MCF 10A (cell line): ENCODE measurements around the gene AGAP1. TPM values are rescaled to one million over a fixed set of nuclear protein-coding genes. Genes with fewer than 3 reads are reported as not detected.
A peak's percentile ranks its signal among the peaks of the same experiment; 100 is the strongest.

Source experiments
- BruUV-seq: library from RNA; stranded (reverse); fragments of 400-500 nt; replicated peaks from 2 replicates; lab custom pipeline; 2021; lab: Mats Ljungman, UMichigan
- CTCF ChIA-PET: fragments of 300-600 bp; sonication (Branson Sonifier 250); formaldehyde crosslinking; extraction: SDS; loops from one replicate; lab custom pipeline; 2021; ENCODE audit warnings: antibody characterized with exemption, inconsistent platforms; lab: Yijun Ruan, JAX
- POLR2A ChIA-PET: fragments of 300-600, 350-650 bp; sonication (Branson Sonifier 250); formaldehyde crosslinking; extraction: SDS; loops from one replicate; lab custom pipeline; 2020; ENCODE audit warnings: antibody characterized with exemption, inconsistent platforms; lab: Yijun Ruan, JAX
- DNase-seq: peaks from one replicate; pipeline ENCODE4 v3.0.0-alpha.2; 2018; ENCODE audit not compliant: unreplicated experiment
- H3K27ac Mint-ChIP-seq: one replicate; pipeline ENCODE4 v1.8.0; 2022; ENCODE audit warnings: mild to moderate bottlenecking, low read depth, mixed read lengths; ENCODE audit not compliant: unreplicated experiment
- H3K27me3 Mint-ChIP-seq: one replicate; pipeline ENCODE4 v1.8.0; 2022; ENCODE audit warnings: mixed read lengths; ENCODE audit not compliant: insufficient read depth, unreplicated experiment
- H3K36me3 Mint-ChIP-seq: one replicate; pipeline ENCODE4 v1.8.0; 2022; ENCODE audit warnings: mild to moderate bottlenecking, moderate library complexity, mixed read lengths; ENCODE audit not compliant: insufficient read depth, unreplicated experiment
- H3K4me1 Mint-ChIP-seq: one replicate; pipeline ENCODE4 v1.8.0; 2022; ENCODE audit warnings: mixed read lengths; ENCODE audit not compliant: insufficient read depth, unreplicated experiment
- H3K4me3 Mint-ChIP-seq: one replicate; pipeline ENCODE4 v1.8.0; 2022; ENCODE audit warnings: mild to moderate bottlenecking, moderate library complexity, mixed read lengths; ENCODE audit not compliant: unreplicated experiment
- H3K9me3 Mint-ChIP-seq: one replicate; pipeline ENCODE4 v1.8.0; 2022; ENCODE audit warnings: mixed read lengths; ENCODE audit not compliant: unreplicated experiment
- intact Hi-C: fragments of 100-400 bp; cut with micrococcal nuclease; formaldehyde crosslinking; loops from 2 replicates; pipeline ENCODE4 v1.14.1; 2022
- total RNA-seq: library from RNA; stranded (reverse); gene quantifications from 2 replicates; pipeline ENCODE4 v1.2.3, GENCODE V29; 2022
- TF ChIP-seq, protein P1 (sequence below): fragments of 200-600 bp; IDR thresholded peaks from one replicate; pipeline ENCODE4 v1.8.0; 2022; ENCODE audit warnings: antibody characterized with exemption, mild to moderate bottlenecking; ENCODE audit not compliant: unreplicated experiment

Gene AGAP1
- total RNA-seq, 1 experiment from 2014 or later: 41.3 TPM

DNA sequence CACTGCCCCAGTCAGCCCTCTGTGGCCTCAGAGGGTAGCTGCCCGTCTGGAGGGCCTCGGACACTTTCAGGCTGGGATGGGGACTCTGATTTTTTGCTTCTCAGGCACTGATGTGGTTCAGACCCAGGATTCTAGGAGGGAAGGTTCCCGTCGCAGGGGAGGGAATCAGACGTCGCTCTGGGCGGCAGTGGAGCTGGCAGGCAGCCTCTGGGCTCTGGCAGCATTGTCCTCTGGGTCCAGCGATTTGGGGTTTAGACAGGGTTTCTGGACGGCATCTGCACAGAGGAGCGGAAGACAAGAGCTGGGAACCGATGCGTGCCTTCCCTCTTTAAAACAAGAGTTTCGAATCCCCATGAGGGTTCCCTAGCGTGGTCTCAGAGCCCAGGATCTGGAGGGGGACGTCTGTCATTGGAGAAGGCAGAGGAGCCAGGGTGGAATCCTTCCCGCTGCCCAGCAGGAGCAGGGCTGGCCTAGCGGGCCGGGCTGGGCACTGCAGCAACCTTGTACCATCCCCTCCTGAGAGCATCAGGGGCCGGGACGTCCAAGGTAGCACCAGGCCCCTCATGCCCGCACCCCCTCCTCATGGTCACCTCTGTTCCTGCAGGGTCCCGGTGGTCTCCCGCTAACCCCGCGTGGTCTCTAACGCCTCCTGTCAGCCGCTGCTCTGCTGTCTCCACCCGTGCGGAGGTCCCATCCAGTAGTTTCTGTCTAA is 246.0 kb downstream of the AGAP1 start:
- Mint-ChIP-seq H3K36me3 (peaks cover 18% of the 10 kb centered on the region), H3K4me1 (peaks cover 17% of the 10 kb centered on the region), H3K27me3 (no peaks in the 10 kb centered on the region), H3K9me3 (no peaks in the 10 kb centered on the region), H3K4me3 (no peak overlapping the region), H3K27ac (no peak overlapping the region)
- intact Hi-C loops: loop anchor here (10.0 kb wide), 2 partner anchors 305 to 1185 kb away; no protein-coding TSS in a partner anchor
- TF ChIP-seq, protein P1, sequence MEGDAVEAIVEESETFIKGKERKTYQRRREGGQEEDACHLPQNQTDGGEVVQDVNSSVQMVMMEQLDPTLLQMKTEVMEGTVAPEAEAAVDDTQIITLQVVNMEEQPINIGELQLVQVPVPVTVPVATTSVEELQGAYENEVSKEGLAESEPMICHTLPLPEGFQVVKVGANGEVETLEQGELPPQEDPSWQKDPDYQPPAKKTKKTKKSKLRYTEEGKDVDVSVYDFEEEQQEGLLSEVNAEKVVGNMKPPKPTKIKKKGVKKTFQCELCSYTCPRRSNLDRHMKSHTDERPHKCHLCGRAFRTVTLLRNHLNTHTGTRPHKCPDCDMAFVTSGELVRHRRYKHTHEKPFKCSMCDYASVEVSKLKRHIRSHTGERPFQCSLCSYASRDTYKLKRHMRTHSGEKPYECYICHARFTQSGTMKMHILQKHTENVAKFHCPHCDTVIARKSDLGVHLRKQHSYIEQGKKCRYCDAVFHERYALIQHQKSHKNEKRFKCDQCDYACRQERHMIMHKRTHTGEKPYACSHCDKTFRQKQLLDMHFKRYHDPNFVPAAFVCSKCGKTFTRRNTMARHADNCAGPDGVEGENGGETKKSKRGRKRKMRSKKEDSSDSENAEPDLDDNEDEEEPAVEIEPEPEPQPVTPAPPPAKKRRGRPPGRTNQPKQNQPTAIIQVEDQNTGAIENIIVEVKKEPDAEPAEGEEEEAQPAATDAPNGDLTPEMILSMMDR: no peak
- CTCF ChIA-PET: interaction anchor here (0.7 to 10.8 kb wide), 4 partner anchors 31 to 621 kb away, joined by 3 to 240 read pairs (median 3); no protein-coding TSS in a partner anchor
- no peak for DNase-seq
- POLR2A ChIA-PET: interaction anchor here (1.2 kb wide), 1 partner anchor 9 kb away, joined by 3 read pairs; no protein-coding TSS in a partner anchor
- no TSS peak for BruUV-seq

GRCh38 chr2:235740821-235741220 is 247.0 kb downstream of the AGAP1 start:
- Mint-ChIP-seq H3K27me3 (no peaks in the 10 kb centered on the region), H3K27ac (peak overlapping the region; percentile 61), H3K4me1 (peaks cover 24% of the 10 kb centered on the region), H3K4me3 (no peak overlapping the region), H3K36me3 (peaks cover 25% of the 10 kb centered on the region), H3K9me3 (no peaks in the 10 kb centered on the region)
- ChIA-PET CTCF (interaction anchor here (0.7 to 10.8 kb wide), 8 partner anchors 8 to 599 kb away, joined by 3 to 240 read pairs (median 3); no protein-coding TSS in a partner anchor), POLR2A (interaction anchor here (0.7 kb wide), 2 partner anchors 31 to 145 kb away, joined by 3 to 4 read pairs; no protein-coding TSS in a partner anchor)
- DNase-seq: peak; percentile 45
- intact Hi-C loops: loop anchor here (1.0 to 10.0 kb wide), 3 partner anchors 146 to 1186 kb away; no protein-coding TSS in a partner anchor
- TF ChIP-seq, protein P1: peak; percentile 40
- BruUV-seq: no TSS peak

DNA sequence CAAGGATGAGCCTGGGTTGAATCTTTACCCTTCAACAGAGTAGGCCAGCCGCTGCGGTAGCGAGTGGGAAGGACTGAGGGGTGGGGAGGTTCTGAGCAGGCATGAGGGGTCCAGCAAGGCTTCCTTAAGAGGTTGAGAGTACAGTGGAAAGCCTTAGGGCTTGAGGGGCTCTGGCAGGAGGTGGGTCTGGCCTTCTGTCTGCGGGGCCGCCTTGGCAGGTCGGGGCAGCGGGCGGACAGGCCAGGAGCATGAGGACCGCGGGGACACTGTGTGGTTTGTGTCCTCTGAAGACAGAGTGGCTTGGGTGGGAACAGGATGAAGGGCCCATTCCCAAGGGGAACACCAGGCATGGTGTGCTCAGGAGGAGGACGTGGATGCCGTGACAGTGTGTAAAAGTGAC is 250.3 kb downstream of the AGAP1 start:
- ChIA-PET POLR2A (interaction anchor here (1.1 kb wide), 1 partner anchor 70 kb away, joined by 3 read pairs; no protein-coding TSS in a partner anchor), CTCF (interaction anchor here (0.6 to 10.8 kb wide), 4 partner anchors 19 to 149 kb away, joined by 3 to 240 read pairs (median 3); no protein-coding TSS in a partner anchor)
- no peak for DNase-seq
- no peak overlapping the region for H3K4me3 Mint-ChIP-seq
- TF ChIP-seq, protein P1: no peak
- peaks cover 30% of the 10 kb centered on the region for H3K4me1 Mint-ChIP-seq
- H3K27ac Mint-ChIP-seq: peak overlapping the region; percentile 49
- intact Hi-C loops: loop anchor here (10.0 kb wide), 2 partner anchors 309 to 1189 kb away; no protein-coding TSS in a partner anchor
- H3K27me3 Mint-ChIP-seq: no peaks in the 10 kb centered on the region
- H3K9me3 Mint-ChIP-seq: no peaks in the 10 kb centered on the region
- H3K36me3 Mint-ChIP-seq: peaks cover 29% of the 10 kb centered on the region
- BruUV-seq: no TSS peak

- peak; percentile 17 for DNase-seq
- intact Hi-C loops: loop anchor here (10.0 kb wide), 2 partner anchors 311 to 1191 kb away; no protein-coding TSS in a partner anchor
- Mint-ChIP-seq H3K4me3 (peak overlapping the region; percentile 25), H3K27ac (peak overlapping the region; percentile 87), H3K36me3 (peaks cover 38% of the 10 kb centered on the region), H3K9me3 (no peaks in the 10 kb centered on the region), H3K4me1 (peaks cover 42% of the 10 kb centered on the region), H3K27me3 (no peaks in the 10 kb centered on the region)
- TF ChIP-seq, protein P1: no peak
- ChIA-PET POLR2A (interaction anchor here (0.6 to 2.6 kb wide), 11 partner anchors 9 to 1981 kb away, joined by 3 to 36 read pairs (median 4); no protein-coding TSS in a partner anchor), CTCF (interaction anchor here (0.6 to 10.8 kb wide), 33 partner anchors 9 to 1200 kb away, joined by 3 to 240 read pairs (median 5); no protein-coding TSS in a partner anchor)
- BruUV-seq: no TSS peak
These were observed 251.8 kb downstream of the AGAP1 start for GRCh38 chr2:235745597-235745996.
